GM18867 (cell line): ENCODE measurements around the gene YBEY.

Experiments
- ATAC-seq: cut with Tn5 transposase; IDR thresholded peaks from one replicate; pipeline ENCODE4 v1.9.1; 2021; ENCODE audit warnings: mild to moderate bottlenecking, moderate library complexity; ENCODE audit not compliant: unreplicated experiment

The YBEY gene

DNA sequence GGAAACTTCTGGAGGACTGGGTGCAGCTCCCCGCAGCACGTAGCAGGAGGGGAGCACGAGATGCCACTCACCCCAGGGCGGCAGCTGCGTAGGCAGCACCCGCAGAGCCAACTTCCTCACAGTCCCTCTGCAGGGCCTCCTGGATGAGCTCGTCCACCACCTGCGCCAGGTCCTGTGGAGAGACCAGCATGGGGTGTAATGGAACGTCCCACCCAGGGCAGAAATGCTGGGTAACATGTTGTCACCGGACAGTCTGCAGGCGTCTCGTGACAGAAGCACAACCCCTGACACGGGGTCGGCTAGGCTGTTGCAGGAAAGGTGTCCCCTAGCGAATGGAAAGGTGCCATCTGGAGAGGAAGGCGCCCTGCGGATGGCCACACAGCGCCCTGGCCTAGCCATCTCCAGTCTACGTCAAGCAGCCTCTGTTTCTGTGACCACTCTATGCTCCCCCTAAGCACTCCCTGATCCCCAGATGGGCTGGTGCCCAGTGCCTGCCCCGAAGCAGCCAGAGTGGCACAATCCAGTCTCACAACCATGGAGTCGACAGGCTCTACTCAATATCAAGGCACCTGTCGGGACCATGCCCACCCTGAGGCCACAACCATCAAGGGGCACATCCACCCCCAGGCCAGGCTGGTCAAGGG, 22.0 kb upstream of the YBEY start:
- no peak for ATAC-seq

DNA sequence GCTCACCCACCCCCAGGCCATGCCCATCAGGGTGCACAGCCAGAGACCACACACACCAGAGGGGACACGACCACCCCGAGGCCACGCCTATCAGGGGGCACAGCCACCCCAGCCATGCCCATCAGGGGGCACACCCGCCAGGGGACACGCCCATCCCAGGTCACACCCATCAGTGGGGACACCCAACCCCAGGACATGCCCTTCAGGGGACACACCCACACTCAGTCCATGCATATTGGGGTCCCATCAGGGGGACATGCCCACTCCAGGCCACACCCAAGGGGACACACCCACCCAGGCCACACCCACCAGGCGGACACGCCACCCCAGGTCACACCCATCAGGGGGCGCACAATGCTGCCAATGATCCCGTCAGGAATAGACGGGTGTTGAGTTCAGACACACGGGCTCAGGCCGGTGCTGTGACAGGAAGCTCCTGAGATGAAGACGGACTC, 21.4 kb upstream of the YBEY start:
- ATAC-seq, result no peak

DNA sequence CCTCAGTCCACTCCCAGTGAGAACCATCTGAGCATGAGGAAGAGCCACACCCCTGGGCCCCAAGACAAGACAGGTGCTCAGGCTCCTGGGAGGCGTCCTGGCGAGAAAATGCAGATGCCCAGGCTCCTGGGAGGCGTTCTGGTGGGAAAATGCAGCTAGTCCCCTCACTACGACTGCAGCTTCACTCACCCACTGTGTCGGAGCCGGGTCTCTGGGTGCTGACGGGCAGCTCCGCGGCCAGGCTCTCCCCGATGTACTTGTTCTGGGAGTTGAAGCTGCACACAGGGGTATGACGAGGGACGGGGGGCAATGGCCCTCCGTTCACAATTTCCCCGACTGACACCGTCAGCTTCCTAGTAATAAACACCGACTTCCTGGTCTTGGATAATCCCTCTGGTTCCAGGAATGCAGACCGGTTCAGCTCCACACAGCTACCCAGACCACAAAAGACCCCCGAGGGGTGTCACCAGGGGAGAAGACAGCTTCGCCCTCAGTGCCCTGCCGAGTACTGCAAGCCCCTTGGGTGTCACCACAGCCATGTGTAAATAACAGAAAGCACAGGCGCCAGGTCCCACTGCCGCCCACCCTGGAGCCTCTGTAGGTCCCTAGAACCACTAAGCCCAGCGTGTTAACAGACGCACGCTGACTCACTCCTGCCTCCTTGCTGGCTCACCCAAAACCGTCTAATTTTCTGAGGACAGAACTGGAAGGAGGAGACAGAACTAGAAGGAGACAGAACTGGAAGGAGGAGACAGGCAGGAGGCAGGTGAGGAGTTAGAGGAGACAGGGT, 20.2 kb upstream of the YBEY start:
- ATAC-seq, result no peak

DNA sequence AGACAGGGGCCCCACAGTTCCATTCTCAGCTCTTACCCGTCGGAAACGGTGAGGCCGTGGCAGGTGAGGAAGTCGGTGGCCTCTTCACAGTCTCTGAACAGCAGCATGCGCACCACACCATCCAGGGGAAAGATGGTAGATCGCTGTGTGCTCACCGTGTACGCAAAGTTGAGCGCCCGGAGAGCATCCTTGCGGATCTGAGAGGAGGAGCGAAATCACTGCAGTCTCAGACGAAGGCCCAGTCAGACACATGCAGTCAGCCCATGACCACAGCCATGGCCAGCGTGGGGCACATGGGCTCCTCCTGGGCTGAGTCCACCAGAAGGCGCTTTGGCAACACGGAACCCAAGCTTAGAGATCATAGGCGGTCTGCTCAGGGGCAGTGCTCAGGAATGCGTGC, 19.2 kb upstream of the YBEY start:
- ATAC-seq, result no peak

DNA sequence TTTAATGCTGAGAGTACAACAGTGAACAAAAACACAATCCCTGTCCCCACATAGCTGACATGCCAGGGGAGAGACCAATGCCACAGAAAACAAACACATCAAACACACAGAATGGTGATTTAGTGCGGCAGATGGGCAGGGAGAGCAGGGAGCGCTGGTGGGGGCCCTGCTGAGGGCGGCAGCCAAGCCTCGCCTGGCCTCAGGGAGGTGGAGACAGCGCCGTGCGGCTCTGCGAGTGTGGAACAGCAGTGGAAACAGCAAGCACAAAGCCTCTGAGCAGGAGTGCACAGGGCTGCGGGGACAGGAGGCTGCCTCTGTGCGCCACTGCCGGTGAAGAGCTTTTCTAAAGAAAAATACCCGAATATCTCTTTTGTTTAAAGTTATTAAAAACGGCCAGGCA, 17.8 kb upstream of the YBEY start:
- no peak for ATAC-seq

DNA sequence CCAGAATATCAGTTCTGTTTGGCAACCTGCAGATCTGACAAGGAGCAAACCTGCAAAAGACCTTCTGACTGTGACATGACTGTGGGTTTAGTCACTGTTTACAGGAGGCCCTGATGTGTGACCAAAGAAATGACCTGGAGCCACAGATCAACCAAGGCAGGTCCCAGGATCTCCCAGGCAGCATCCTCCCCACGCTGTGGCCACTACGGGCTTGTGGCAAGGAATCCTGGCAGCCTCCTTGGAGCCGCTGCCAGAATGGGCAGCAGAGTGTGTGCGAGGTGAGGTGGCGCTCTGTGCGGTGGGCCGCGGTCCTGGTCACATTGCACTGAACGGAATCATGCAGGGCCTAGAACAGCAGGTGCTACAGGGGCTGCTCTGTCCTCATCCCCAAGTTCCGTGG, 16.7 kb upstream of the YBEY start:
- ATAC-seq, result no peak

DNA sequence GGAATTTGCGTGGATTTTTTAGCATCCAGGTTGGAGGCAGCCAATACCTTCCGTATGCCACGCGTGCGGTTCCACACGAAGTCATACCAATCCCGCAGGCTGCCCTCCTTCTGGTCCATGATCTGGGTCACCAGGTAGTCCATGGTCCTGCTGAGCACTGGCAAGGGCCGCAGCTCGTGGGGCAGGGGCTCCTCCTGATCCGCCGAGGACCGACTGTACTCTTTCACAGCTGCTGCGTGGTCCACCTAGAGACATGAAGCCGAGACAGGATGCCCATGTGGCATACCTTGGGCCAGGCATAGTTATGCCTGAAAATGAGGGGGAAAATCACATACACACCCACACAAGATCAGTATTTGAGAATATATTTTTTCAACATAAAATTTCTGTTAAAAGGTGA, 12.8 kb upstream of the YBEY start:
- ATAC-seq, result no peak

DNA sequence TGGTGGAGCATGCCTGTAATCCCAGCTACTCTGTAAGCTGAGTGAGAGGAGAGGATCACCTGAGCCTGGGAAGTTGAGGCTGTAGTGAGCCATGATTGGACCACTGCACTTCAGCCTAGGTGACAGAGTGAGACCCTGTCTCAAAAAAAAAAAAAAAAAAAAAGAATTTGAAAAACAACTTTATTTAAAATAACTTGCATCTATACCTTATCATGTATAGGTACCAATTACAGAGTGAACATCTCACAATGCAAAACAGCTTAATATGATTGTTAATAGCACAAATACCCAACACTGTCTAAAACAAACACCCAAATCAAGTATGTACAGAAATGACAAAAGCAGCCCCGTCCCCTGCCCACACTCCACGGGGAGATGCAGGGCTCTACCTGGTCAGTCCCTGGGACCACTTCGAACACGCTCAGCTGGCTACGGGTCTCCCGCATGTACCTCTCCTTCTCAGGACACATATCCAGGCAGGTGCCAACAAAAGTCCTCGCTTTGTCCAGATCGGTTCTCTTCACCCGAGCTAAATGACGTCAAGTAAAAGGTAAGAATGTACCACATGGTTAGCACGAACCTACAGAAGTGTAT, 11.2 kb upstream of the YBEY start:
- no peak for ATAC-seq

DNA sequence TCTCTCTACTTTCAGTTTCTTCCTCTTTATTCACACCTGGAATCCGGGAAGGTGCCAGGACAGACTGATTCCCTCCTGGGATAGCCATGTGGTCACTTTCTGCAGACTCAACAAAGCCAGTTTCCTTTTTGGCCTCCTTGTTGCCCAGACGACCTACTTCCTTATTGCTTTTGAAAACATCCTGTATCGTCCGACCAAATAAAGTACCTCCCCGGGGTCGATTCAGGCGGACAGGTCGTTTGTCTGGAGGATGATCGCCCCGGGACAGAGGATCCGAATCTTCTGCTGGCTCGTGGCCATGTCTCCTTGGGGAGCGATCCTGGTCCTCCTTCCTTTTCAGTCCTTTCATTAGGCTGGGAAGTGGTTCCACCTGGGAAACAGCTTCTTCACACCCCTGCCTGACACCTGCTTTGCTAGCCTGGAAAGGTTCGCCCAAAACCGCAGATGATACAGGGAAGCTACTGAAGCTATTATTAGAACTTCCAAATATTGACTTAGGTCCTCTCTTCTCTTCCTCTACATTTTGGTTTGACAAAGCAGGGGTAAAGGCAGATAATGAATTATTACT, 2.0 kb upstream of the YBEY start:
- ATAC-seq, result no peak

DNA sequence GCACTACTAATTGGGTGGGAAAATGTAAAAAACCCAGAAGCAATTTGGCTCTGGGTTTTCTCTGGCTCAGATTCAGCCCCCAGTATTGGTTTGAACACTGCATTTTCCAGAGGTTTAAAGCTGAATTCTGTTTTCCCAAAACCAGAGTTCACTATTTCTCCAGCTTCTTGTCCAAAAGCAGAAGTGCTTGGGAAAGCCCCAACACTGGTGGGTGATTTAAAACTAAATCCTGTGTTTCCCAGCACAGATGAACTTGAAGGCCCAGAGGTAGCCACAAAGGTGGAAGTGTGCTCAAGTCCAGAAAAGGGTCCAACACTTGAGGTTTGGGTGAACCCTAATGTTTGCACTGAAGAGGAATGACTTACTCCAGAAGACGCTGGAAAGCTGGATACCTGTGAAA, 1.4 kb upstream of the YBEY start:
- no peak for ATAC-seq

DNA sequence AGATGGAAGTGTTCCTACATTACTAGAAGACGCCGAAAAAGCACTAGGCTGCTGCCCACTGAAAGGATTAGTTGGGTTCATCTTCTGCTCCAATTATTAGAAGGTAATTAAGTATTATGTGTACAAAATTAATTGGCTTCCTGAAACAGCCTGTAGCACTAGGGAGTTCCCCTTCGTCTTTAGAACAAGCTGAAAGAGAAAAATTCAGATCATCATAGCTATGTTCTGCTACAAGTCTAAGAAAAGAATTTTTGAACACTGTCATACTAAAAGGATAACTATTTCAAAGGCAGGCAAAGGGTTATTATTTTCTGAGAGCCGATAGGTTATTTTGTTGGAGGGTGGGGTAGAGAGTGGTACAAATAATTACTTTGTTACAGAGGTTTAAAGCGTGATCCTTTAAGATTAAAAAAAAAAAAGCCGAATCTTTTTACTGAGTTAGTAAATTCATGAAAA, 908 bp upstream of the YBEY start, which contains the start of gene MCM3AP:
Gene MCM3AP, minus strand, starts transcription at position 406 of the 456 bp plus-strand sequence. Its CDS starts 325 bp downstream, at position 81.
- no peak for ATAC-seq

DNA sequence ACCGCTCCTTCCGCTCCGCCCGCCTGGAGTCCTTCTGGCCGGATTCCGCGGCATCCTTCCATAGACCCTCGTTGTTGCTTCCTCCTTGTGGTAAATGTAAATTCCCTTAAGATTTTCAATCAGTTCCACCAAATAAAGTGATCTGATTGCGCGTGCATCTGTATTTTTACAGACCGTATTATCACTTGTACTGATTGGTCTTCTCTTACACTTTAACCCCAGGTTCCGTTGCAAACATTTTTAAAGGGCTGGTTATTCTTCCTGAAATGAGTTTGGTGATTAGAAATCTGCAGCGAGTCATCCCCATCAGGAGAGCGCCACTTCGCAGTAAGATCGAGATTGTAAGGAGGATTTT, 483 bp downstream of the YBEY start:
- ATAC-seq, result no peak

DNA sequence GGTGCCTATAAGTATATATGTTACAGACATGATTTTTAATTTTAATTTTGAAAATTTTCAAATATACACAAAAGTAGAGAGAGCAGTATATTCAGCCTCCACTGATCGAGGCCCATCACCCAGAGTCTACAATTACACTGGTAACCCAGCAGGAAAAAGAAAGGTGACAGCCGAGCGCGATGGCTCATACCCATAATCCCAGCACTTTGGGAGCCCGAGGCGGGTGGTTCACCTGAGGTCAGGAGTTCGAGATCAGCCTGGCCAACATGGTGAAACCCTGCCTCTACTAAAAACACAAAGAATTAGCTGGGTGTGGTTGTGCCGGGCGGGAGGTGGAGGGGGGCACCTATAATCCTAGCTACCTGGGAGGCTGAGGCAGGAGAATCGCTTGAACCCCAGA, 1.4 kb downstream of the YBEY start:
- ATAC-seq, result no peak

DNA sequence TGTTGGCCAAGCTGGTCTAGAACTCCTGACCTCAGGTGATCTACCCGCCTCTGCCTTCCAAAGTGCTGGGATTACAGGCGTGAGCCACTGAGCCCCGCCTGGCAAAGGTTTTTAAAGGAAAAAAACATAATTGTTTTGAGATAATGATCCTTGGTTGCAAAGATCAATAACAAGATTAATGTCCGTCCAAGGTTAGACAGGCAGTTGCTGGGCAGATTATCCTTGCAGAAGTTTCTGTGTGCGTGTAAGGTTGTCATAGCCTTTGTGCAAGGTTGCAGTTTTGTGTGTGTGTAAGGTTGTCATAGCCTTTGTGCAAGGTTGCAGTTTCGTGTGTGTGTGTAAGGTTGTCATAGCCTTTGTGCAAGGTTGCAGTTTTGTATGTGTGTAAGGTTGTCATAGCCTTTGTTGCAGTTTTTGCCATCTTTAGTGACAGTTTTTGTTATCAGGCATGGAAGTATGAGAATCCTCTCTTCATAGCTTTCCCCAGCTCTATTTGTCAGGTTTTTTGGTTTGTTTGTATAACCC, 3.6 kb downstream of the YBEY start:
- ATAC-seq, result no peak

DNA sequence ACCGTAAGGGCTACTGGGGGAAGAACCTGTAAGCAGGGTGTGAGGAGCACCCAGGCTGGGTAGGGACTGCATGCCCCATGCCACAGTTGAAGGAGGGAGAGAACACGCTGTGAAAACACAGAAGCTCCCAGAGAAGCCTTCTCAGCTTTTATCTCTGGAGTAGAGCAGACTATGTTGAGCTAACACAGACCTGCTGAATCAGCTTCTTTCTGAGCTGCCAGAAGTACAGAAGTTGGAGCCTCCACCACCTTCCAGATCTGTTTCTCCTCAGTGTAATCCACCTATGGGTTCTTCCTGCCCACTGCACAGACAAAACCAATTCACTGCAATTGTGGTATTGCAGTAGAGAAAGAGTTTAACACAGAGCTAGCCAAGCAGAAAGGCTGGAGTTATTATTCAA, 5.4 kb downstream of the YBEY start:
- ATAC-seq, result no peak

DNA sequence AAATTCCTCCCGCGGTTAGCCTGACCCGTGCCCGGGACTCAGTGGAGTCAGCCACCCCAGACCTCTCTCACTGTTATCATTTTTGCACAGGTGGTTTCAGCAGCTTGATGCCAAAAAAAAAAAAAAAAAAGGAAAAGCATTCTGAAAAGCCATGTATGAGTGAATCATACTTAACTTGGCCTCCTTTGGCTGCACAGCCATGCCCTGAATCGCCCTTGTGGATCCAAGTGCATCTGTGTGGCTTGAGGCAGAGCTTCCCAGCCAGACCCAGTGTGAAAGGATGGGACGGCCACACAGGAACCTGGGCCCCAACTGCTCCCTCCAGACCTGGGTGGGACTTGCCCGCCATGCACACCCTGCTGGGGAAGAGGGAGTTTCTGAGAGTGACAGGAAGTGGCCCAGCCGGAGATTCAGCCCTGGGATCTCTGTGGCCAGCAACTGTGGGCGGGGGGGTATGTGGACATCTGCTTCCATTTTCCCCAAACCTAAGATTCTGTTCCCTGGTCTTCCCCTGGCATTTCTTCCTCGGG, 8.6 kb downstream of the YBEY start:
- no peak for ATAC-seq

DNA sequence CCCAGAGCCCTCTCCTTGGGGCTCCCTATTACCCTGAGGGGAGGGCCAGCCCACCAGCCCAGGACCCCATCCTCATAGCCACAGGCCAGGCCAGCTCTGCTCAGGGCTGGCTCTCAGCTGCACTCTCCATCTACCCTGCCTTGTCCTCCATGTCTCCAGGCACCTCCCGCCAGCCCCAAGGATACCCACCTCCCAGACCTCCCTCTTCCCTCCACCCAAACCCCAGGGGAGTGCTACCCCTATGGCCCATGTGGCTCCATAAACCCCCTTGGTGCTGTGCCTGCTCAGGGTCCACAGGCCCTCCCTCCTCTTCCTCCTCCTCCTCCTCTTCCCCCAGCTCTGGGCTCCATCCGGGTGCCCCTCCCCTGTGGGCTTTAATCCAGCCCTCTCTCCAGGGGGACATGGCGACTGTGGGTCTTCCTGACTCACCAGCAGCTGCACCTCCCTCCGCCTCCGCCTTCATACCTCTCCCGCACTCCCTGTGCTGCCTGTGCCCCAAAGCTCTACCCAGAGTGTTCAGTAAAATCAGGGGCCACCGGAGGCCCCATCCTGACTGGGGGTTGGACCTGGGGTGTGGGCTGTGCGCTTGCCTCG, 9.1 kb downstream of the YBEY start:
- no peak for ATAC-seq

DNA sequence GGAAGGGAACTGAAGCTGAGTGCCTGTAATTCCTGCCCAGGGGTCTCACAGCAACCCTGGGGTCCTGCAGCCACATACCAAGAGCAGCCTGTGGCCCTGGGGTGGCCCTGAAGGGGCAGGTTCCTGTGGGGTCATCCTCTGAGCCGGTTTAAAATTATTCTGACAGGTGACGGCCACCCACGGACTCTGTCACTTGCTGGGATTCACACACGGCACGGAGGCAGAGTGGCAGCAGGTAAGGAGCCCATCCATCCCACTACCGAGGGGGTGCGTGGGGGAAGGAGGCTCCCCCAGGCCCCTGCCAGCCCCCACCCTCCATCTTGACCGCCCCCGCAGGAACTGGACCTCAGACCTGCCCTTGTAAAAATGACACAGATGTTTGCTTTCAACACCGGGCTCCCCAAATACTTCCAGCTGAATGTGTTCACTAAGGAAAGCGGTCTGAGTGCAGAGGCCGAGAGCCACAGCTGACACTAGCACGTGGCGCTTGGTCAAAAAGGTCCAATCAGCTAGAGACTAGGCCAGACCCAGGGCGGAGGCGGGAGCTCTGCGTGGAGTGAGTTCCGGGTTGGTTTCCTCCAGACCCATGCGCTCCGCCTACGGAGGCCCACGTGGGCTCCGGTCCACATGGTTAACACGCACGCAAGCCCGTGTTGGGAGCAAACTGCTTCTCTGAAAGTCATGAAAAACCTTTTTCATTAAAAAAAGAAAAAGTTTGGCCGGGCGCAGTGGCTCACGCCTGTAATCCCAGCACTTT, 10.0 kb downstream of the YBEY start:
- ATAC-seq, result no peak

DNA sequence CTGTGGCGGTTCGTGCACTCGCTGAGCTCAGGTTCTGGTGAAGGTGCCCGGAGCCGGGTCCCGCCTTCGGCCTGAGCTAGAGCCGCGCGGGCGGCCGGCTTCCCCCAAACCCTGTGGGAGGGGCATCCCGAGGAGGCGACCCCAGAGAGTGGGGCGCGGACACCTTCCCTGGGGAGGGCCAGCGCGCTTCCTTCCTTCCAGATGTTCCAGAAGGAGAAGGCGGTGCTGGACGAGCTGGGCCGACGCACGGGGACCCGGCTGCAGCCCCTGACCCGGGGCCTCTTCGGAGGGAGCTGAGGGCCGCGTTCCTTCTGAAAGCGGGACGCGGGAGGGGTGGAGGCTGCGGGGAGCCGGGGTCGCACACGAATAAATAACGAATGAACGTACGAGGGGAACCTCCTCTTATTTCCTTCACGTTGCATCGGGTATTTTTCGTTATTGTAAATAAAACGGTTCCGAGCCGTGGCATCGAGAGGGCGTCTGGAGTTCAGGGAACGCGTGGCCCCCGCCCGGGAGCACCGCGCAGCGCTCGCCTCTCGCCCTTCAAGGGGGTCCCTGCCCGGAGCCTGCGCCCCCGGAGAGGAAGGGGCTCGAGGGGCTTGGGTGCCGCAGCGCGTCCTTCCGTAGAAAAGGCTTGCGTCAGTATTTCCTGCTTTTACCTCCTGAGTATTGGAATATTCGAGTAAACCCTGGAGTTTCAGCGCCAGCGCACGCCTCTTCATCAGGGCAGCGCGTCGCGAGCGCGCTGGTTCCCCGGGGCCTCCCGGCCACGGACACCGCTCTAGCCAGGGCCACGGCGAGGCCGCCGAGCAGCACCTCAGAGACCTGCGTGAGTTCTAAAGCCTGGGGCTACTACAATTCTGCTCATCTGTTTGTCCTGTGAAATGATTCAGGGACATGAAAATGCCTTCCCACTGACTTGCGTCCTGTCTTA, 11.5 kb downstream of the YBEY start:
- no peak for ATAC-seq
